Measurements from ENCODE around the gene RCAN1. TPM values are rescaled to one million over a fixed set of nuclear protein-coding genes. Genes with fewer than 3 reads are reported as not detected.

Gene RCAN1
- total and polyA plus RNA-seq, 3 donors from 2014 or later: 16.7 to 21.9 (median 20.6) TPM

GRCh38 chr21:34509151-34509550 is 105.8 kb downstream of the RCAN1 start:
- no peaks in the 10 kb centered on the region for H3K9me3 ChIP-seq
- WGBS, 2 donors: 91 to 94% methylated on average over 4 of the region's 4 CpGs
- H3K27me3 ChIP-seq: no peaks in the 10 kb centered on the region
- DNase-seq: no peak
- no peak for TF ChIP-seq POLR2A (IDR thresholded peaks at IDR 0.05)
- no peak for TF ChIP-seq CTCF (IDR thresholded peaks at IDR 0.05)
- no peaks in the 10 kb centered on the region for H3K36me3 ChIP-seq (ENCODE audit: low read depth, missing control alignments)
- no peak overlapping the region for H3K27ac ChIP-seq
- intact Hi-C loops (cut with DNase I; ENCODE audit: low total_unique reads): no loop called here
- H3K4me1 ChIP-seq: no peaks in the 10 kb centered on the region
- H3K4me3 ChIP-seq: no peak overlapping the region

GRCh38 chr21:34504595-34504994 is 110.3 kb downstream of the RCAN1 start:
- Histone ChIP-seq H3K9me3 (no peaks in the 10 kb centered on the region), H3K36me3 (ENCODE audit: low read depth, missing control alignments) (no peaks in the 10 kb centered on the region), H3K4me3 (no peak overlapping the region), H3K27ac (no peak overlapping the region), H3K27me3 (no peaks in the 10 kb centered on the region), H3K4me1 (peaks cover 2% of the 10 kb centered on the region)
- DNase-seq: no peak
- intact Hi-C loops (cut with DNase I; ENCODE audit: low total_unique reads): no loop called here
- TF ChIP-seq CTCF (IDR thresholded peaks at IDR 0.05): no peak
- no peak for TF ChIP-seq POLR2A (IDR thresholded peaks at IDR 0.05)
- 93 to 94% methylated on average over 2 of the region's 2 CpGs for WGBS, 2 donors

- H3K27me3 ChIP-seq: no peaks in the 10 kb centered on the region
- H3K27ac ChIP-seq: no peak overlapping the region
- peaks cover 4% of the 10 kb centered on the region for H3K4me1 ChIP-seq
- TF ChIP-seq CTCF (IDR thresholded peaks at IDR 0.05) (no peak), POLR2A (IDR thresholded peaks at IDR 0.05) (no peak)
- WGBS, 2 donors: 74 to 83% methylated on average over 2 to 3 of the region's 3 CpGs
- H3K36me3 ChIP-seq (ENCODE audit: low read depth, missing control alignments): no peaks in the 10 kb centered on the region
- no peak overlapping the region for H3K4me3 ChIP-seq
- intact Hi-C loops (cut with DNase I; ENCODE audit: low total_unique reads): no loop called here
- no peaks in the 10 kb centered on the region for H3K9me3 ChIP-seq
- DNase-seq: no peak
Measured at GRCh38 chr21:34502480-34503106, 112.3 kb downstream of the RCAN1 start.

- Histone ChIP-seq H3K4me3 (no peak overlapping the region), H3K4me1 (peaks cover 4% of the 10 kb centered on the region), H3K27ac (no peak overlapping the region), H3K27me3 (no peaks in the 10 kb centered on the region), H3K36me3 (ENCODE audit: low read depth, missing control alignments) (no peaks in the 10 kb centered on the region), H3K9me3 (no peaks in the 10 kb centered on the region)
- 67 to 69% methylated on average over 1 of the region's 1 CpG for WGBS, 2 donors
- DNase-seq: no peak
- intact Hi-C loops (cut with DNase I; ENCODE audit: low total_unique reads): no loop called here
- TF ChIP-seq CTCF (IDR thresholded peaks at IDR 0.05) (no peak), POLR2A (IDR thresholded peaks at IDR 0.05) (no peak)
Measured at GRCh38 chr21:34501716-34502115, 113.2 kb downstream of the RCAN1 start.

GRCh38 chr21:34500191-34500590 is 114.7 kb downstream of the RCAN1 start:
- peak; percentile 65 for DNase-seq
- no peaks in the 10 kb centered on the region for H3K36me3 ChIP-seq (ENCODE audit: low read depth, missing control alignments)
- WGBS, 2 donors: 43 to 50% methylated on average over 1 of the region's 1 CpG
- TF ChIP-seq POLR2A (IDR thresholded peaks at IDR 0.05) (no peak), CTCF (IDR thresholded peaks at IDR 0.05) (no peak)
- H3K27me3 ChIP-seq: no peaks in the 10 kb centered on the region
- peaks cover 4% of the 10 kb centered on the region for H3K4me1 ChIP-seq
- H3K4me3 ChIP-seq: no peak overlapping the region
- intact Hi-C loops (cut with DNase I; ENCODE audit: low total_unique reads): no loop called here
- no peaks in the 10 kb centered on the region for H3K9me3 ChIP-seq
- peak overlapping the region; percentile 50 to 55 for H3K27ac ChIP-seq

Data from testis (tissue), 3 donors.